ENCODE results near the gene TMC3.
A peak's percentile ranks its signal among the peaks of the same experiment; 100 is the strongest.

The TMC3 gene

DNA sequence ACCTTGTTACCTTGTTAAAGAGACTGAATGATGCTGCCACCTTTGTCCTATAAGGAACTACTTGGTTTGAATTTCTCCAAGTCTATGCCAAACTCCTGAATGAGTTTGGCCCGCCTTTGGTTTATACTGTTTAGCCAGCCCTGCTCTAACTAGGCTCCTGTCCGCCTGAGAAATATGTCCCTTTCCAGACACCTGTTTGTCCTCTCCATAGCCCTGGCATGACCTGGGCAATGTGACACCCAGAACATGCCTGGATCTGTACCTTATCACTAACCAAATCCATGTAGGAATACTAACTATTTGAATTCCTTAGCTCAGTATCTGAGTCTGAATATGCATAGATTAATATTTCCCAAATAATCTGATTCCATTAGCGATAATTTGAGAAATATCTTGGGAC, 24.4 kb upstream of the TMC3 start:
- H3K27ac ChIP-seq = peak overlapping the region; percentile 70
- TF ChIP-seq, protein P1, sequence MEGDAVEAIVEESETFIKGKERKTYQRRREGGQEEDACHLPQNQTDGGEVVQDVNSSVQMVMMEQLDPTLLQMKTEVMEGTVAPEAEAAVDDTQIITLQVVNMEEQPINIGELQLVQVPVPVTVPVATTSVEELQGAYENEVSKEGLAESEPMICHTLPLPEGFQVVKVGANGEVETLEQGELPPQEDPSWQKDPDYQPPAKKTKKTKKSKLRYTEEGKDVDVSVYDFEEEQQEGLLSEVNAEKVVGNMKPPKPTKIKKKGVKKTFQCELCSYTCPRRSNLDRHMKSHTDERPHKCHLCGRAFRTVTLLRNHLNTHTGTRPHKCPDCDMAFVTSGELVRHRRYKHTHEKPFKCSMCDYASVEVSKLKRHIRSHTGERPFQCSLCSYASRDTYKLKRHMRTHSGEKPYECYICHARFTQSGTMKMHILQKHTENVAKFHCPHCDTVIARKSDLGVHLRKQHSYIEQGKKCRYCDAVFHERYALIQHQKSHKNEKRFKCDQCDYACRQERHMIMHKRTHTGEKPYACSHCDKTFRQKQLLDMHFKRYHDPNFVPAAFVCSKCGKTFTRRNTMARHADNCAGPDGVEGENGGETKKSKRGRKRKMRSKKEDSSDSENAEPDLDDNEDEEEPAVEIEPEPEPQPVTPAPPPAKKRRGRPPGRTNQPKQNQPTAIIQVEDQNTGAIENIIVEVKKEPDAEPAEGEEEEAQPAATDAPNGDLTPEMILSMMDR (conservative IDR thresholded peaks at IDR 0.05) = no peak

DNA sequence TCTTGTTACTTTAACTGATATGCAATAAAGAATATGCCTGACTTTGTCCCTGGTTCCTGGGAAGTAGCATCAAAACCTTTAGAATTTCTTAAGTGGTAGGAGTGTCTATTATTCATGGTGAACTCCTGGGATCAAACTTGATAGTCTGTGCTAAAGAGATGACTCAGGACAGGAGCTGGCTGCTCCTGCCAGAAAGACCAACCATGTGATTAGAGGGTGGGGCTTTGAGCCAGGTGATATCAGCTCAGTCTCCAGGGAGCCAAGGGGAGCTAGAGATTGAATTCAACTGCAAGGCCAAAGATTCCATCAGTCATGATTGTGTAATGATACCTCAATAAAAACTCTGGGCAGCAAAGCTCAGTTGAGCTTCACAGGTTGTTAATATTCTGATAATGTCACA, 20.6 kb upstream of the TMC3 start:
- H3K27ac ChIP-seq = no peak overlapping the region
- TF ChIP-seq, protein P1 (conservative IDR thresholded peaks at IDR 0.05) = no peak

DNA sequence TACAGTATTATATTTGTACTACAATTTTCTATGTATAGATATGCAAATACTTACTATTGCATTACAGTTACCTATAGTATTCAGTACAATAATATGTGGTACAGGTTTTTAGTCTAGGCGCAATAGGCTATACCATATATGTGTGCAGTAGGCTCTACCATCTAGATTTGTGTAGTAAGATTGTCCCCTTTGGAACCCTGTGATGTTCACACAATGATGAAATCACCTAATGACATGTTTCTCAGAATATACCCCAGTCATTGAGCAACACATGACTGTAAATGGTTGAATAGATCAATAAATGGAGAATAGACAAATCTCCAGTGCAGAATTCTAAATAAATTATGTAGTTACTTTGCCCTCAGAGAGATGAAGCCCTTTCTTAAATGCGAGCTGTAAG, 17.6 kb upstream of the TMC3 start:
- TF ChIP-seq, protein P1 (conservative IDR thresholded peaks at IDR 0.05) = no peak

DNA sequence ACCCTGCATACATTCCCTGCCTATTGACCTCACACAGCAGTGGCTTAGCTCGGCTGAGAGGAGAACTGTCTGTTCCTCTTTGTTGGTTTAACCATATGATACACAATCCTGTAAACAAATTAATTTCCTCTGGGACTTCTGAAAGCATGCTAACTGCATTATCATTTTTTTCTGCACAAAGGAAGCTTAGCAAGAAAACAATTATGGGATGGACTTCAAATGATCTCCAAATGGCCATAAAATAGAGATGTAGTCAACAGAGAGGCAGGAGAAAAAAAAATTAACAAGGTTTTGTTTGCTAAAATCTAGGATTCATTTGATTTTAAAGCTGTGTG, 14.4 kb upstream of the TMC3 start:
- TF ChIP-seq, protein P1 (conservative IDR thresholded peaks at IDR 0.05) = no peak
- peak overlapping the region; percentile 93 for H3K27ac ChIP-seq

More for the DNA sequence above, 17.6 kb upstream of the TMC3 start:
- no peak overlapping the region for H3K27ac ChIP-seq

DNA sequence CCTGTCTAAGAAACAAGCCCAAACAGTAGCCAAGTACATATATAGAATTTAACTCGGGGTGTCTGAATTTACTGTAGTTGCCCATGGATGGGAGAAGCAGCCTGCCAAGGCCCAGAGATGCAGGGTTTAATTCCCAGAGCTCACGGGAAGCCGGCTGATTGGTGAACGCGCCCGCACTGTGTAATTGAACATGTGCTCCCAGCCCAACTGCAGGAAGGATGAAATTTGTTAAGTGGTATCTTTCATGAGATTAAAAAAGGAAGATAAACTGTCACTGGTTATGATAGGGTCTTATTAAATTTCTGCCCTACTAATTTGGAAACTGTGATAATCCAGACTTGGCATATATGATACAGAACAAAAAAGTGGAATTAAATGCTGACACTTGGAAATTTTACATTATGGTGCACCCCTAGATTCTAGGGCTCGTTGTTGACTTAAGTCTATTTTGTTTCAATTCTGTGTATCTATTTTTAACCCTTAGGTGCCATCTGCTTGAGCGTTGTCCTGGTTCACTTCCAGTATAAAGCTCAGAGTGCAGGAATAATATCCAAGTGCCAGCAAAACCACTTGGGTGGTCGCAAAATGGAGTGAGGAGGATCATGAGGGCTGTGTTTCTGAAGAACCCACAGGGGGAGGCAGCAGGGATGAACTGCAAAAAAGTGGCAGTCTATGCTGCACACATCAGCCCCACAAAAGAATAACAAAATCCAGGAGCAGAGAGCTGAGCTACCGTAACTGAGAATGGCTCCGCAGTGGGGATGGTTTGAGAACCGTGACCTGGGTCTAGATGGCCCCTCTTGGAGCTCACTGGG, 13.8 kb upstream of the TMC3 start:
- TF ChIP-seq, protein P1 (conservative IDR thresholded peaks at IDR 0.05) = no peak
- peak overlapping the region; percentile 93 for H3K27ac ChIP-seq

DNA sequence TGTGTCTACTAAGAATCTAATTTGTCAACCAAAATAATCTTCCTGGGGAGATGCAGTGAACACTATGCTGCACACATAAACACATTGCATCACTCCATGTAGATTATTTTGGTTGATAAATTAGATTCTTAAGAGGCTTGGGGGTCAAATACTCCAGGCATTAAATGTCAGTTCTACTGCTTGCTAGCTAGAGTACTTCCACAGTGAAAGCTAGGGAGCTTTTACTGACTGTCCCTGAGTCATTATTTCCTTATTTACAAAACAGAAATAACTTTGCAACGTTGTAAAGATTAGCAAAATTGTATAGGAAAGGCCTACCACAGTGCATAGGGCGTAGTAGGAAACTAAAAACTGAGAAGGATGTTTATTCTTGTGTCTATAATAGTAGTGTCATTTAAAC, 12.9 kb upstream of the TMC3 start:
- TF ChIP-seq, protein P1 (conservative IDR thresholded peaks at IDR 0.05) = no peak
- peak overlapping the region; percentile 93 for H3K27ac ChIP-seq

DNA sequence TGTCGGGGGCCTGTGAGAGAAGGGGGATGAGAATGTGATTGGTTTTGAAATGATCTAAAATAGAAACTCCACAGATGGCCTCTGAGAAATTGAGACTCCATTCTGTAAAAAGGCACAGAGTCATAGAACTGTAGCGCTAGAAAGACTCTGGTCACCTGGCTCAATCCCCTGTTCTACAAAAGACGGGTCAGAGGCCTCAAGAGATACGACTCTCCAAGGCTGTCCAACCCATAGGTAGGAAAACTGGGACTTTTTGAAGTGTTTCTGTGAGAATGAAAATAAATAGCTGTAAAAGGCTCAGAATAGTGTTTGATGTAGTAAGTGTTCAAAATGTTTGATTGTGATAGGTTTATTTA, 11.7 kb upstream of the TMC3 start:
- peak overlapping the region; percentile 93; the same call in 1 of the 2 replicates for H3K27ac ChIP-seq
- TF ChIP-seq, protein P1 (conservative IDR thresholded peaks at IDR 0.05) = no peak

Measured in VCaP (cell line).